Measurements from ENCODE around the gene WTIP.
"Not testable (repeated sequence)": the region's sequence is repeated elsewhere in the genome, so short reads cannot be mapped to it uniquely, and the experiment has no call there.

Gene WTIP

DNA sequence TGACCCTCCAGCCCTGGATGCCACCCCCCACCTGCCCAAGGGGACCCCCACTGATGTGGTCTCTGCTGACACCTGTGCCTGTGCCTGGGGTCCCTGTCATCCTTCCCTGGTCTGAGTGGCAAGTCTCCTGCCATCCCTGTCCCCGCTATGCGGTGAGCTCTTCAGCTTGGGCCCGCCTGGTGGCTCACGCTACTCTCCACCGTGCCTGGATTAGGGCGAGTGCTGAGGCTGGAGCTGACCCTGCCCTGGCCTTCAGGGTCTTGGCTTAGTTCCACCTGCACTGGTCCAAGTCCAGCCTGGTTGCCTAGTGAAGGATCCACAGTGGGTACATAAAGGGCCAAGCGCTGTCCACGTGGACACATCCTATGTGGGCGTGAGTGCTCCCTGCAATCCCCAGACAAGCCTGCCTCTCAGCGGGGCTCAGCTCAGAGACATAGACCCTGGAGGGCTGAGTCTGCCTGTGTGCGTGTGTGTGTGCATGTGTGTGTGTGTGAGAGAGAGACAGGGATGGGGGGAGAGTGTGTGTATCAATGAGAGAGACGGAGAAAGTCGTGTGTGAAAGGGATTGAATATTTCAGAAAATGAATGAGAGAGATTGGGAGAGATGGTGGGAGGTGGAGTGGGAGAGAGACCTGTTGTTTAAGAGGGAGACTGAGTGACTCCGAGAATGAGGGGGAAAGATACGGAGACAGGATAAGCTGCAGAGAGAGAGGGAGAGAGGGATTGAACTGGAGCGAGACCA is 22.1 kb downstream of the WTIP start:
- DNase-seq (ENCODE audit: low read depth in 2 of 2) = no peak

DNA sequence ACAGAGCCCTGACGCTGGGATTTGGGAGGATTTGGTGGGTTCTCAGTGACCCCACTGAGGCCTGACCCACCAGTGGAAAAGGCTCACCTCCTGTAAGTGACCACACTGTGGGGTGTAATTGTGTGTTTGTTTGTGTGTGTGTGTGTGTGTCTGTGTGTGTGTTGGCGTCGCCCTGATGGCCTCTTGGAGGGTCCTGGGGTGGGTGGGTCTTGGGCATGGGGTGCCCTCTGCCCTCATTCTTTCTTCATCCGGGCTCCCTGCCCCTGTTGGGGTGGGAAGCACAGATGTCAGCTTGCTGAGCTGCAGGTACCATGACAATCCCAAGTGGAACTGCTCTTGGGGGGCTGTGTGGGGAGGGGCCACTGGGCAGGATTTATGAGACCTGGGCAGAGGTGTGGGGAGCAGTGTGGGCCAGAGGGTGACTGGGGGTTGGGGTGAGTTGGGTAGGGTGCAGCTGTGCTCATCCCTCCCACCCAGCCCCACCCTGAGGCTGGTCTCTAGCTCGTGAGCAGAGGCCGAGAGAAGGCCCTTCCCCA is 22.8 kb downstream of the WTIP start:
- DNase-seq (ENCODE audit: low read depth in 2 of 2) = no peak

DNA sequence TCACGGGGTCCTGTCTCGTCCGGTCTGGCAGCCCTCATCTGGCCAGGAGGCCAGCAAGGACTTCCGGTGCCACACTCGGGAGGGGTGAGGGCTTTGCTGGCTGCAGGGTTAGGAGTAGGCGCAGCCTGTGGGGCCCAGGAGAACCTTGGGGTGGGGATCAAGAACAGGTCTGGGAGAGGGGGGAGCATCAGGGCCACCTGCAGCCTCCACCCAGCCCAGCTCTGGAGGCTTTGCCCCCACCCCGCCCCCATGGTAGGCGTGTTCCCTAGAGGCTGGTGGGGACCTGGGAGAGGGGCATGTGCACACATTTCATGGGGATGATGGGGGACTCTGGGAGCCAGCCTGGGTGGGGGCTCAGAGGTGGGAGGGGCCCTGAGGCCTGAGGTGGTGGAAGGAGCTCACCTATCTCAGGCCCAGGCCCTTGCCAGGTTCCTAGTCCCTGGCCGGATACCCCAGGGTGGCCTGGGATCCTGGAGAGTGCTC is 23.3 kb downstream of the WTIP start:
- DNase-seq (ENCODE audit: low read depth in 2 of 2) = no peak

GRCh38 chr19:34505321-34506025 is 23.9 kb downstream of the WTIP start:
- no peak for DNase-seq (ENCODE audit: low read depth in 2 of 2)

DNA sequence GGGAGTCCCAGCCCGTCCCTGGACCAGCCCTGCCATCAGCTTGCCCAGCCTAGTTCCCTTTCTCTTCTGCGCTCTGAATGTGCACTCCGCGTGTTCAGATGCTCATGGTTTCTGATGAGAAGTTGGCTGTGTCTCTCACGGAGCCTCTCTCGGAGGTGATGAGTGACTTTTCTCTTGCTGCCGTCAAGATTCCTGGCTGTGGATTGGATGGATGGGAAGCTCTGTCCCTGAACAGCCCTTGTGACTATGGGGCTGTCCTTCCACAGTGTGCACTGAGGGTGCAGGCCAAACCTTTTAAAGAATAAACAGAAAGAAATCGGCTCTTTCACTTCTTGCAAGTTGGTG is 24.4 kb downstream of the WTIP start:
- no peak for DNase-seq (ENCODE audit: low read depth in 2 of 2)

GRCh38 chr19:34507414-34508067 is 26.0 kb downstream of the WTIP start:
- no peak for DNase-seq (ENCODE audit: low read depth in 2 of 2)

DNA sequence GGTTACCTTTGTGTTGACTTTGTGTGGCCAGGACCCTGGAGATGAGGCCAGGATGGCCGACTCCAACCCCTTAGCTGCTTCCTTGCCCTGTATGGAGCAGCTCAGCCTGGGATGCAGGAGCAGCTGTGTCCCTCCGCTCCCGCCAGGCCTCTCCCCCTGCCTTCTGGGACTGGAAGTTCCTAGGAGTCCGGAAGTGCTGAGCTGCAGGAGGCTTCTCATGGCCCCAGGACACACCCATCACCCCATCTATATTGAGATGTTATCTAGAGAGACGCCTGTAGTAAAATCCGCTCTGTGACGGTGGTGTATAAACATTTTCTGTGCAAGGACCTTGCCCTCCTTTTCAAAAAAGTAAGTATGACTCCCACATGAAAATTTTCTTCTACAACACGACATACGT is 27.0 kb downstream of the WTIP start:
- DNase-seq (ENCODE audit: low read depth in 2 of 2) = no peak

- DNase-seq (ENCODE audit: low read depth in 2 of 2) = not testable (repeated sequence)
These were observed 29.3 kb downstream of the WTIP start for GRCh38 chr19:34510904-34511303.

DNA sequence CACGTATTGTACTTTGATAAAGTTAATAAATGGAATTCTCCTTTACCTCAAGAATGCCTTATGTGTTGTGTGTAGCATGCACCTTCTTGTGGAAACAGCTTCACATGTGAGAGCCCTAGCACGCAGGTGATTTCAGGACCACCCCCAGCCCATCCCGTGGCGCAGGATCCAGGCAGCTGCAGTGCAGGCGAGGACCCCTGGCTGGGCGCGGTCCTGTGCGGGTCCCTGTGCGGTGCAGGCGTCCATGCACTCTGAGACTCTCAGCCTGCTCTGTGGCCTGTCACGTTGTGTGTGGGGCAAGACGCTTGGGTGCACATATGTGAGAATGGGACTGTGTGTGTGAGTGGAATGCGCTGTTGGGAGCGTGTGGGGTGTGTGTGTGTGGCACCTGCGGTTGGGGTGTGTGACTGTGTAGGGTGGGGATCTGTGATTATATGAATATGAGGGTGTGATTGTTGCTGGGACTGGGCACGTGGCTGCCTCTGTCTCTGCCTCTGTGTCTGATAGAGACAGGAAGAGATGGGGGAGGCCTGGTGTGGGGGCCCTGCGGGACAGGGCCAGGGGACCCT is 30.8 kb downstream of the WTIP start:
- no peak for DNase-seq (ENCODE audit: low read depth in 2 of 2)

DNA sequence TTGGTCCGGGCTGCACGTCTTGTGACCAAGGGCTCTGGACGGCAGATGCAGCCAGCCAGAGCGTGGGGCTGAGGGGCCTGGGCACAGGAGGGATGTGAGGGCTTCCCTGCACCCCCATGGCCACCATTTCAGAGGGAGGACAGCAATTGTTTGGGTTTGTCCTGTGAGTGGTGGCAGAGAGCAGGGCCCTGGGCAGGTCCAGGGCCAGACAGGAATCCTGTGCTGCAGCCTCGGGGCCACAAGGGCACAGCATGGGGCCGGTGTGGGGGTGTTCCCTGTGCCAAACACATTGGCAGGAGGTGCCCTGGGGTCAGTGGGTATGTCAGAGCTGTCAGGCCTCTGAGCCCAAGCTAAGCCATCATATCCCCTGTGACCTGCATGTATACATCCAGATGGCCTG is 32.2 kb downstream of the WTIP start:
- no peak for DNase-seq (ENCODE audit: low read depth in 2 of 2)

DNA sequence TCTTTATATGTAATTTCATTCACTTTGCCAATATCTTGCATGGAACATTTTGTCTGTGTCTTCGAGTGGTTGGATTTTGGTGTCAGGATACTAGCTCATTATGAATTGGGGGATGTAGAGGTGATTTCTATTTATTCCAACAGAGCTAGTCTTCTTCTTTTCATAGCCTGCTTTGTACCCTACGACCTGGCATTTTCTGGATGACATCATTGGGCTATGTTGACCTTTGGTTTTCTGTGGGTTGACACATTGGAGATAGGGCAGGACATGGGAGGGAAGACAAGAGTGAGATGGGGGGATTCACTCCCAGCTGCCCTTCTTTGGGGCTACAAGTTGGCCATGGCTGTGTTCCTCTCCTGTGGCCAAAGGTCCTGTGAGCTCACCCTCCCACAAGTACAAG is 38.0 kb downstream of the WTIP start:
- DNase-seq (ENCODE audit: low read depth in 2 of 2) = no peak

- no peak for DNase-seq (ENCODE audit: low read depth in 2 of 2)
These were observed 41.9 kb downstream of the WTIP start for GRCh38 chr19:34523408-34523807.

GRCh38 chr19:34525001-34525400 is 43.4 kb downstream of the WTIP start:
- DNase-seq (ENCODE audit: low read depth in 2 of 2) = no peak

DNA sequence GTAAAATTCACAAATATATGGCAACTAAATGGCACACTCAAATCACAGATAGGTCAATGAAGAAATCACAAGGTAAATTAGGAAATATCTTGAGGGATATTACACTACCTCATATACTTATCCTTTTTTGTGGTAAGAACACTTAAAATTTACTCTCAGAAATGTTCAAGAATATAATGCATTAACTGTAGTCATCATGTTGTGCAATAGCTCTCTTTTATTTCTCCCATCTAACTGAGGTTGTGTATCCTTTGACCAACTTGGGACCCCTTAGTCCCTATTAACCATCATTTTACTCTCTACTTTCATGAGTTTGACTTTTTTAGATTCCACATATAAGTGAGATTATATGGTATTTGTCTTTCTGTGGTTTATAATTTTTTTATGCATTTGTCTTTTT is 52.6 kb downstream of the WTIP start:
- no peak for DNase-seq (ENCODE audit: low read depth in 2 of 2)

GRCh38 chr19:34539396-34539795 is 57.8 kb downstream of the WTIP start:
- DNase-seq (ENCODE audit: low read depth in 2 of 2) = no peak

DNA sequence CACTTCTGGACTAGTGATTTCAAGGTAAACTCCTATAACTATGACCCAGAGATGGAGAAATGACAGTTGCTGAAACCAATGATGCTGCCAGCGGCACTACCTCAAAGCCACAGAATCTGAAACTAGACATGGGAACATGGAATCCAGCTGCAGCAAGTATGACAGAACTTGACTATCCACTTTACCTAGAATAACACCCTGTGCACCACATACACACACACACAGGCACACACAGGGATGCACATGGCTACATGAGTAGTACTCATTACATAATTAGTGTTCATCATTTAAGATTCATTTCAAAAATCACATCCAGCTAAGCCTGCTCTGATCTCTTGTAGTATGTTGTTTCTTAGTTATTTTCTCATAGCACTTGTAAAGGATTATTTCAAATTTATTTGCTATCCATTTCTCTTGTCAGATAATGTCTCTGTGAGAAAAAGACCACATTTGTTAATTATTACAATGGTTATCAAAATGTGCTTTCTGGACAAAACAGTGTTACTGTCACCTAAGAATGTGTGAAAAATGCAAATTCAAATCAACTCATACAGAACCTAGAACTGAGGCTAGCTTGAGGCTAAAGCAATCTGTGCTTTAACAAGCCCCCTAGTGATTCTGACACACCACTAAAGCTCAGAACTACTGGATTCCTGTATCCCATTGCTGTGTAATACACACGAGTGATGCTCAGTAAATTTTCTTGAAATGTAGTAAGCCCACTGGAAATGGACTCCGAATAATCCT is 59.4 kb downstream of the WTIP start:
- DNase-seq (ENCODE audit: low read depth in 2 of 2) = no peak

DNA sequence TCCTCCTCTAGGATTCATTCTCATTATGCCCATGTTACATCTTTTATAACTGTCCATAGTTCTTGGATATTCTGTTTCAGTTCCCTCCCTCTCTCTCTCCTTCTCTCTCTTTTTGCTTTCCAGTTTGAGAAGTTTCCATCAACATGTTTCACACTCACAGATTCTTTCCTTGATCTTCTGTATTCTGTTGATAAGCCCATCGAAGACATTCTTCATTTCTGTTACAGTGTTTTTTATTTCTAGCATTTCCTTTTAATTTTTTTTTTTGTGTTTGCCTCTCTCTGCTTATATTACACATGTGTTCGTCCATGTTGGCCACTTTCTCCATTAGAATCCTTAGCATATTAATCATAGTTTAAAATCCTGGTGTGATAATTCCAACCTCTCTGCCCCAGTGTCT is 68.3 kb downstream of the WTIP start:
- DNase-seq (ENCODE audit: low read depth in 2 of 2) = no peak

DNA sequence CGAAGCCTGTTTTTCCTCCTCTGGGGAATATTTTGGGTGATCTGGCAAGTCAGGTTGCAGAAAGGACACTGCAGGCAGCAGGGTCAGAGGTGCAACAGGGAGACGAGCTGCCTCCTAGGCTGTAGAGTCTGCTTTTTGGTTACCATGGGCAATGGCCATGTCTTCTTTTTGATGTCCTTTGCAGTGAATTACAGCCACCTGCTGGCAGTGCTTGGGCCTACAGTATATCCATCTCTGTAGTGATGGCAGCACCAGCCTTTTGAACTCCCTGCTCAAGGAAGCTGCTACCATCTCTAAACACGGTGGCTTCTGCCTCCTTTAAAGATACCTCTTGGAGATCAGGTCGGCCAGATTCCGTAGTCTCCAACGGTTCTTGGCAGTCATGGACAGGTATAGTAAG is 73.9 kb downstream of the WTIP start:
- no peak for DNase-seq (ENCODE audit: low read depth in 2 of 2)

DNA sequence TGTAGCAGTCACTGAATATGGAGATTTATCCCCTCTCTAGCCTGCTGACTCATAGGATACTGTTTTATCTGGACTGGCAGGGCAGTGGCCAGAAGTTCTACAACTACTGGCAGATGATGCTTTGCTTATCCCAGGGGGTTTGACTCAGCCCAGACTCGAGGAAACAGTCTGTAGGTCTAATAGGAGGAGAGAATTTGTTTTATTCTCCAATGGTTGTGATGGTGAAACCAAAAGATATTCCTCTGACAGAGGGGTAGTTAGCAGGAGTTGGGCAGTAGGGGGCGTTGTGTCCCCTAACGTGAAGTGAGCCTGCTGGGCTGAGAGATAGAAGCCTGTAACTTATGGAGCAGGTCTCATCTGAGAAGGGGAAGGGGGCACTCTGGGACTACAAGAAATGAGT is 74.9 kb downstream of the WTIP start:
- no peak for DNase-seq (ENCODE audit: low read depth in 2 of 2)

DNA sequence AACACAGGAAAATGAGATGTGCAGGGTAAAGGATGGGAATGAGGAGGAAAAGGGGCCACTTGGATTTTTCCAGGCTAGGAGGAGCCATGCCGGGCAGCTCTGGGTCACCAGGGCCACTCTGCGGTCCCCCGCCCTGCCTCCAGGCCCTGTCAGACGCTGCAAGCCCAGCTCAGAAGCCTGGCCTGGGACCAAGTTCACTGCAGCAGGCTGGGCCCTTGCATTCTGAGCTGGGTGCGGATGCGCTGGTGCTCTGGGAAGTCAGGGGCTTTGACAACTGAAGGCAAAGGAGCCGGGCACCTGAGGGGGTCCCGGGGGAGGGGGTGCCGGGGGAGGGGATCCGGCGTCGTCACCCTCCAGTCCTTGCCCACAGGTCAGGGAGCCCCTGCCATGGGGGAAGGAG is 77.5 kb downstream of the WTIP start:
- no peak for DNase-seq (ENCODE audit: low read depth in 2 of 2)

- DNase-seq (ENCODE audit: low read depth in 2 of 2) = no peak
These were observed 78.7 kb downstream of the WTIP start for GRCh38 chr19:34560229-34560628.
